ENCODE data around the gene STRADB.
"Not testable (repeated sequence)": the region's sequence is repeated elsewhere in the genome, so short reads cannot be mapped to it uniquely, and the experiment has no call there.

The STRADB gene

DNA sequence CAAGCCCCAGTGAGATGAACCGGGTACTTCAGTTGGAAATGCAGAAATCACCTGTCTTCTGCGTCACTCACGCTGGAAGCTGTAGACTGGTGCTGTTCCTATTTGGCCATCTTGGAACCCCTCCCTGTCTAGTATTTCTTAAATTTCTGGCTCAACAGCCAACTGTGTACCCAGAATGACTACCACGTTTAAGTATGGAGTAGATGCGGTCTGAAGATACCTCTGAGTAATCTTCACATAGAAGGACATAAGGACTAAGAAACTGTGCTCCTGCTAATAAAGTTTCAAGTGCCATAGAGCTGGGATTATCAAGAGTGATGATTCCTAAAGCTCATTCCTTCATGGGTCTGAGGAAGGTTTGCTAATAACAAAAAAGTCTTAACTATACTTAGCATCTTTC lies 20.7 kb upstream of the STRADB start:
- no peak for DNase-seq (ENCODE audit: low read depth)

- DNase-seq (ENCODE audit: low read depth) = no peak
Observed at GRCh38 chr2:201432038-201432620, 19.4 kb upstream of the STRADB start.

- DNase-seq (ENCODE audit: low read depth) = no peak
Observed at GRCh38 chr2:201432621-201433393, 18.7 kb upstream of the STRADB start.

- no peak for DNase-seq (ENCODE audit: low read depth)
Observed at GRCh38 chr2:201433394-201433995, 18.0 kb upstream of the STRADB start.

DNA sequence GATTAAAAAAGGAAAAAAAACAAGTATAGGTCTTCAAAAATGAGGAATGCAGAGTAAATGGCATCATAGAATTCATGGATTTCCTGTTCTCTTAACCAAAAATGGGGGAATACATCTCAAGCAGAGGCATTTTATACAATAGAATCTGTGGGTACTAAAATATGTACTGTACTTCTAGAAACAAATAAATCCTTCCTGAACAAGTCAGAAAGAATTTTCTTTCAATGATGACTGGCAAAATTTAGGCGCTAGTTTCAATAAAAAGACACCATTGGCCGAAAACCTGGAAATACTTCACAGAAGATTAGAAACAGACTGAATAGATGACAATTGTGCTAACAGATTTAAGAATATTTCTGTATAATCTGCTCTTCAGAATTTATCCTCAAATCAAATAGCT lies 15.4 kb upstream of the STRADB start:
- no peak for DNase-seq (ENCODE audit: low read depth)

DNA sequence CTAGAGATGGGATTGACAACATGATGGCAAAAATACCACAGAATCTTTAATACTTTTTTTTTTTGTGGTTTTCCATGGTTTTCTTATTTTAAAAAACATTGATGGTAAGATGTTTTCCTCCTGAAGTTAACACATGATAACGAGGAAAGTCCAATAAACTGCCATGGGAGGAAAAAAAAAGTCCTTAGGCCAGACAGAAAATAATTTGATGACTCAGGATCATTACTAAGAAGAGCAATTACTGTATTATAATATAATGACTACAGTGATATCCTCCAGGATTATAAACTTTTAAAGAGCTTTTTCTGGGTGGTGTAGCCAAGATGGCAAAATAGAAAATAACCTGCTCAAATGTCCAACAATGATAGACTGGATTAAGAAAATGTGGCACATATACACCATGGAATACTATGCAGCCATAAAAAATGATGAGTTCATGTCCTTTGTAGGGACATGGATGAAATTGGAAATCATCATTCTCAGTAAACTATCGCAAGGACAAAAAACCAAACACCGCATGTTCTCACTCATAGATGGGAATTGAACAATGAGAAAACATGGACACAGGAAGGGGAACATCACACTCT lies 12.1 kb upstream of the STRADB start:
- DNase-seq (ENCODE audit: low read depth) = not testable (repeated sequence)

DNA sequence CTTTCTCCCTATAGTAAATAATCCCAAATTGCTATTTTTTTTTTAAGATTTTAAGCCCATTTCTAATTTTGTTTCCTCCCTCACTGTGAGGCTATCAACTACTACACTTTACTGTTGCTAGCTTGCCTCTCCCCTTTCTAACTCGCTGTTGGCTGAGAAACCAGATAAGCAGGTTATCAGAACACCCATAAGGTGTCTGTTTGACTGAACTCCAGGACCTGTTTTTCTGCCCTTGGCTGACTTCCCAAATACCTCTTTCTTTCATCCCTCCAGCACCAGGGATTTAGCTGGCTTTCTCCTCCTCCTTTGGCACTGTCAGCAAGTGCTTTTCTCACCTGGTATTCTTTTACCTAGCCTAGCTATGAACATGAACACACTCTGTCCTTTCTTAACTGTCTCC lies 11.4 kb upstream of the STRADB start:
- DNase-seq (ENCODE audit: low read depth) = no peak

- no peak for DNase-seq (ENCODE audit: low read depth)
Observed at GRCh38 chr2:201441409-201441808, 10.1 kb upstream of the STRADB start.

DNA sequence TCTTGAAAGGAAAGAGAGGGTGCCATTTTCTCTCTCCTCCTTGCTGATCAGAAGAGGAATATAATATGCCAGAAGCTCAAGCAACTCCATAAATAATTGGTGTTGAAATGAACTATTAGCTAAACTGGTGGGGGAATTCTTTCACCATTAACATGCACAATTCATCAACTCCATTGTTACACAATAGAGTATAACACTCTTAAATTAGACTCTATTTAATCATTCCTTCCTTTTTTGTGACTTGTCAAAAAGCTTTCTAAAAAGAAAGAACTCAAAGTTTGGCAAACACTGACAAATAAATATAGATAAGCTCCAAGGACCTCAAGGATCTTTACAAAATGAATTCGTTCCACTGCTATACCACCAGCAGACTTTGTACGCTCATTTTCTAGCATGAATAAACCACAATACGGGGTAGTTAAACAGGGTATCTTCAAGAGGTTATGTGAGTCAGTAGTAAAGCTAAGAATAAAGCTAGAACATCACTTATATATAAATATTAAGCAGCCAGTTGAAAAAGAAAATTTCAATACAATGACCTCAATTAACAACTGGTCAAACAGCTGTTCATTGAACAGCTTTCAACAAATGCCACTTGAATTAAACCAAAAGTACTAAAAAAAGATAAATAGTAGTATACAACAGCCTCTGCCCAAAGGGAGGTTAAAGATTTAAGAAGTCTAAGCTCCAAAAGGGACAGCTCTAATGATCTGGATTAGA lies 6.6 kb upstream of the STRADB start:
- no peak for DNase-seq (ENCODE audit: low read depth)

GRCh38 chr2:201447086-201447485 lies 4.5 kb upstream of the STRADB start:
- no peak for DNase-seq (ENCODE audit: low read depth)

DNA sequence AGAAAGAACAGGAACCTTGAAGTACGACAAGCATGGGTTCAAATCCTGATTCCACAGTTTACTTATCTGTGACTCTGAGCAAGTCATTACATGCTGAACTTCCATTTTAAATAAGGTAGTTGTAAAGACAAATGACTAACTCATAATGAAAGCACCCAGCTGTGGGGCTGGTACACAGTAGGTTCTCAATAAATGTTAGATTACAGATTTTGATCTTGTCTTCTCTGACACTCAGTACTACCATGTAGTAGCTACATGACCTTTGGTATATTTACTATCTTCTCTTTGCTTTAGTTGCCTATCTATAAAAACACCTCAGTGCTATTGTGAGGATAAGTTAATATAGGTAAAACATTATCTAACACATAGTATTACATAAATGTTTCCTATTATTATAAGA lies 3.5 kb upstream of the STRADB start:
- no peak for DNase-seq (ENCODE audit: low read depth)

DNA sequence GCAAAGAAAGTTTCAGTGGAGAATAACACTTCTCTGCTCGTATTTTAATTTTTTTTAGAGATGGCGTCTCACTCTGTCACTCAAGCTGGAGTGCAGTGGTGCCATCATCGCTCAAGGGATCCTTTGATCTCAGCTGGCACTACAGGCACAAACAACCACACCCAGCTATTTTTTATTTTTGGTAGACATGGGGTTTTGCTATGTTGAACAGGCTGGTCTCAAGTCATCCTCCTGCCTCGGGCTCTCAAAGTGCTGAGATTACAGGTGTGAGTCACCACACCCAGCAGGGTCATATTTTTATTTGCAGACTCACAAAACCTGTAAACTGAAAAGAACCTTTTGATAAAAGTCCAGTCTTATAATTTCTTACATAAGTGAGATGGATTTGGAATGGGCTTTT lies 2.8 kb upstream of the STRADB start:
- peak; percentile 40 for DNase-seq (ENCODE audit: low read depth)

DNA sequence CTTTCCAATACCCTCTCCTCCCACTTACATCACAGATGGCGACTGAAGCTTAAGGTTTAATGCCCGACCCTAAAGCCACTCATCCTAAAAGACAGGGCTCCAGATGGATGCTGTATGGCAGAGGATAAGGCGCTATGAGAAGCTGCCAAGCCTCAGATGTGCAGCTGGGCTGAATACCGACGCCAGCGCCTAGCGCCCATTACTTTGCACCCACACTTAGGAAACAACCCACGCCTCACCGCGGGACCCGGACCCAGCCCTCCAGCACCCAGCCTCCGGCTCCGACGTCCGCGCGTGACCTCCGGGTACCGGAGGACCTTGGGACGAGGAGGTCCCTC lies 617 bp upstream of the STRADB start:
- DNase-seq (ENCODE audit: low read depth) = no peak

DNA sequence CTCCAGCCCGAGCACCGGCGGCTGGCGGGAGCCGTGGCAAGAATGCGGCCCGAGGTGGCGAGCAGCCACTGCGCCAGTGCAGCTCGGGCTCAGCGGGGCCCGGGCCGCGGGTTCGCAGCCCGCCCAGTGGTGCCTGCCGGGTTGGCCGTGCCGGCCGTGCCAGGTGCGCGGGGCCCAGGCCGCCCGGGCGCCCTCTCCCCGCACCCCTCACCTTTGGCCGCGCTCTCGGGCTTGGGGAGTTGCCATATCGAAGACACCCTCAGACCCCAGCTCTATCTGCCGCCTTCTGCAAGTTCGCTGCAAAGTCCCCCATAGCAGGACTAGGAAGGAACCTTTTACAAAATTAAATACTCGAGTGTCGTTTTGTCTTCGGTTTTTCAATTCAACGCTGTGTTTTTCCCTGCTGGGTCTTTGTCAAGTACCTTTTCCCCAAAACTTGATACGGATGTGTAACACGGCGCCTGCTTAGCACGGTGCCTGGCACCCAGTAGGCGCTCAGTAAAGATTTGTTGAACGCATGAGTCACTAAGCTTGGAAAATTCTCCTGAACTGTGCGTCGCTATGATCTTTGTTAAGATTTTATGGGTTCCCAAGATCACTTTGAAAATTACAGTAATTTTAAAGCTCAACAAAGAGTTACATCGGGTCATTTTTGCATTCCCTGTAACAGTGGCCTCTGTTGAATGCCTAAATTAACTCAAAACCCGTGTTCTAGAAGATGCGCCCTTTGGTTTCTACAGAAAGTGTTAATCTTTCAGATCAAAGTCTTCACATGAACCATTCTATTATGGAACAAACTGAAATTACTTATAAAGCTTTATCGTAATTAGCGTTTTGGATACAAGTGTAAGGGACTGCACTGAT lies 750 bp downstream of the STRADB start:
- no peak for DNase-seq (ENCODE audit: low read depth)

DNA sequence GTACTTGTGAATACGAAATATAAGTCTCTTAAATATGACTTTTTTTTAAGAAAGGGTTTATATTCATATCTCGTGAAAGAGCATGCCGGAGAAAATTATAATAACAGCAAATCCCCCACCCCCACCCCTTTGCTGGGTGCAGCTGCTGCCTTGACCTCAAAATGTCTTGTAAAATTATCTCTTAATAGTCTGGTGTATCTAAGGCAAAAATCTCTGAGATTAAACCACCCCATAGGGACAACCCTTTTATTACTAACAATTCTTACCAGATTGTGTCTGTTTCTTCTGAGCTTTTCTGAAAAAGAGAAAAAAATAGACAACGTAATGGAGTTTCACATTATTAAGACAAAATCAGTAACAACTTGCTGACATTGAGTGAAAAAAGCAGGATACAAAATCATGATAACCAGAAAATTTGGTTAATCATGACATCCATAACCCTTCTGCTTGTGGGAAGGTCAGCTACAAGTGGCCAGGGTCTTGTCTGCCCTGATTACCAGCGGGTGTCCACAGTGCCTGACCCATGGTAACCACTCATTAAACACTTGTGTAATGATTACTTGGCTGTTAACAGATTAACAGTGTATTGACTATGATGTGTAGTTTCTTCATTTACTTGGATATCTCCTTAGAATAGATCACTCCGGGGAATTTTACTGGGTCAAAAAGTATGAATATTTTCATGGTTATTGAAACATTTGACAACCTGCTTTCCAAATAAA lies 1.5 kb downstream of the STRADB start:
- no peak for DNase-seq (ENCODE audit: low read depth)

- DNase-seq (ENCODE audit: low read depth) = no peak
Observed at GRCh38 chr2:201458381-201458780, 6.8 kb downstream of the STRADB start.

- DNase-seq (ENCODE audit: low read depth) = no peak
Observed at GRCh38 chr2:201460532-201460931, 9.0 kb downstream of the STRADB start.

DNA sequence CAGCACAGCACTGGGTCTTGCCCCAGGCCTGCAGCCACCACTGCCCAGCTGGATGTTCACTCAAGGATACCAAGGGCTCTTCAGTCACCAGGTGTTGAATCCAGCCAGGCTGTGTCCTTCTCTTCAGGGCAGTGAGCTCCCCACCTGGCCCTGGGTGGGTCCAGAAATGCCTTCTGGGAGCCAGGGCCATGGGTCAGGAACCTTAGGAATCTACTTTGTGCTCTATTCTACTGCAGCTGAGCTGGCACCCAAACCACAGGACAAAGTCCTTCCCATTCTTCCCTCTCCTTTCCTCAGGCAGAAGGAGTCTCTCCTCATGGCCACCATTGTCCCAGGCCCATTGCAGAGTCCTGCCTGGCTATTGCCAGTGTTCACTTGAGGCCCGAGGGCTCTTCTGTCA lies 13.0 kb downstream of the STRADB start:
- DNase-seq (ENCODE audit: low read depth) = no peak

DNA sequence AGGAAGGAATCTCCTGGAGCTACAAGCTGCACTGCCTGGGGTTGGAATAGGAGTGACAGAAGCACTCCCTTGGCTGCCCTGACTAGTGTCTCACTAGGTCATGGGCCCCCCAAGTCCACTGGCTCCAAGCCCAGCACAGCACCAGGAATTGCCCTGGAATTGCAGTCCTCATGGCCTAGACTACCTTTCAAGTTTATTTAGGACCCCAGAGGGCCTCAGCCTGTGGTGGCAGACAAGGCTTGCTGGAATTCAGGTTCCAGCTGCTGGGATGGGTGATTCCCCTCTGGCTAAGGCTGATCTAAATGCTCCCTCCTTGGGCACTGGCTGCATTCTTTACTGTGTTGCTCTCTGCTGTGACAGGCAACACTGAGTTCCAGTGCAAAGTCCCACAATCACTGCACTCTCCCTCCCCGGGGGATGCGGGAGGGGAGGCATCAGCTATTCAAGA lies 14.0 kb downstream of the STRADB start:
- no peak for DNase-seq (ENCODE audit: low read depth)

DNA sequence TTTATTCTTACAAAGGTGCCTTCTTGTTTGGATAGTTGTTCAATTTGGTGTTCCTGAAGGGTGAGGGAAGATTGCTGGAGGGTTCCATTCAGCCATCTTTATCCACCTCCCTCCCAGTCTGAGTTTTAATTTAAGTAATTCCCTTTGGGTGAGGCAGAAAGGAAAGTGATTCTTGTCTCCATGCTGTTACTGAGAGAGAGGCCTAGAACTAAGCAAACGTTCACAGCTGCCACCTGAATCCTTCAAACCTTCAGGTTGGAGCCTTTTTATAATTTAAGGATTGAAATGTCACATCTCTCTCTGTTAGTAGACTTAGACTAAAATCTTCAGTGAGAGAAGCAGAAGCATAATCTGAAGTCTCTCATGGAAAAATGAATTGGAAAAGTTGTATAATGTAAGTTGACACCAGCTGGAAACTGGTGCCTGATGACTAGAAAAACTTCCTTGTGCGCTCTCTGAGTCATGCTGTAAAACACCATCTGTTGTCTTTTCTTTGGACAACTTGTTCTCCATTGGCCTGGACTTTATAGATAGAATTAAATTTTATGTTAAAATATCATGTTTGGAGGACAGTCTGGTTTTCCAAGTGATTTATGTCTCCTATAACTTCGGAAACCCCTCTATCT lies 14.6 kb downstream of the STRADB start:
- DNase-seq (ENCODE audit: low read depth) = no peak
